GM21381 (cell line): Measurements from ENCODE around the gene NUCB1.

Source experiments
- ATAC-seq: cut with Tn5 transposase; IDR thresholded peaks from one replicate; pipeline ENCODE4 v1.9.1; 2021; ENCODE audit warnings: mild to moderate bottlenecking, moderate library complexity; ENCODE audit not compliant: unreplicated experiment

Gene NUCB1

GRCh38 chr19:48928164-48929025 lies 28.3 kb downstream of the NUCB1 start:
- no peak for ATAC-seq

- ATAC-seq = no peak
These were observed 33.3 kb downstream of the NUCB1 start, which contains the start of gene DHDH for GRCh38 chr19:48933382-48933932. TSS of gene DHDH (plus strand) at chr19:48933699. CDS start at chr19:48933722, 23 bp downstream.

GRCh38 chr19:48934837-48935236 lies 34.7 kb downstream of the NUCB1 start:
- no peak for ATAC-seq

- no peak for ATAC-seq
These were observed 35.8 kb downstream of the NUCB1 start for GRCh38 chr19:48935864-48936263.

GRCh38 chr19:48938256-48938655 lies 38.1 kb downstream of the NUCB1 start:
- no peak for ATAC-seq

- ATAC-seq = no peak
These were observed 40.8 kb downstream of the NUCB1 start for GRCh38 chr19:48940902-48941301.

GRCh38 chr19:48943081-48943480 lies 43.0 kb downstream of the NUCB1 start:
- ATAC-seq = no peak

GRCh38 chr19:48945415-48945814 lies 45.3 kb downstream of the NUCB1 start:
- no peak for ATAC-seq

- ATAC-seq = no peak
These were observed 45.7 kb downstream of the NUCB1 start for GRCh38 chr19:48945817-48946216.

- ATAC-seq = no peak
These were observed 46.5 kb downstream of the NUCB1 start for GRCh38 chr19:48946463-48947257.

- no peak for ATAC-seq
These were observed 47.1 kb downstream of the NUCB1 start for GRCh38 chr19:48947258-48947542.

GRCh38 chr19:48950159-48950558 lies 50.0 kb downstream of the NUCB1 start:
- no peak for ATAC-seq

- no peak for ATAC-seq
These were observed 50.9 kb downstream of the NUCB1 start for GRCh38 chr19:48950830-48951519.

GRCh38 chr19:48953141-48953540 lies 53.0 kb downstream of the NUCB1 start:
- no peak for ATAC-seq

- ATAC-seq = peak; percentile 3
These were observed 54.0 kb downstream of the NUCB1 start for GRCh38 chr19:48953990-48954594.

- peak; percentile 88 for ATAC-seq
These were observed 54.6 kb downstream of the NUCB1 start, which contains the start of gene BAX for GRCh38 chr19:48954595-48955307. TSS of gene BAX (plus strand) at chr19:48954875. CDS start at chr19:48954929, 54 bp downstream.

GRCh38 chr19:48955308-48955958 lies 55.3 kb downstream of the NUCB1 start:
- ATAC-seq = no peak

- no peak for ATAC-seq
These were observed 57.9 kb downstream of the NUCB1 start for GRCh38 chr19:48958006-48958405.
